HL-60 (cell line): Measurements from ENCODE around the gene DAGLB.

Source experiments
- DNase-seq, 2 experiments: peaks; one replicate each; pipeline ENCODE4 v3.0.0-alpha.2; 2010 to 2020; ENCODE audit warnings: low read depth in 1 of 2, low spot score in 1 of 2
- H3K27ac ChIP-seq: fragments of 250-450 bp; sonication (Bioruptor Pico); replicated peaks from 2 replicates; pipeline ENCODE4 v1.5.1; 2020; ENCODE audit warnings: mild to moderate bottlenecking, moderate library complexity
- H3K27me3 ChIP-seq: fragments of 250-450 bp; sonication (Bioruptor Pico); 2 replicates; pipeline ENCODE4 v1.5.1; 2021; ENCODE audit warnings: mild to moderate bottlenecking, moderate library complexity; ENCODE audit not compliant: insufficient read depth, poor library complexity, severe bottlenecking
- H3K4me3 ChIP-seq: replicated peaks from 2 replicates; pipeline ENCODE4 v1.5.1; 2011; ENCODE audit warnings: mild to moderate bottlenecking, control low read depth, low read length; ENCODE audit not compliant: insufficient read depth
- CTCF ChIP-seq: IDR thresholded peaks from one replicate; pipeline ENCODE4 v1.5.1; 2011; ENCODE audit warnings: low read length, control low read depth, inconsistent platforms; ENCODE audit not compliant: insufficient read depth
- GABPA ChIP-seq: IDR thresholded peaks from 2 replicates; pipeline ENCODE4 v1.6.1; 2012; ENCODE audit warnings: low read depth
- POLR2AphosphoS5 ChIP-seq: IDR thresholded peaks from 2 replicates; pipeline ENCODE4 v1.6.1; 2012; ENCODE audit warnings: low read depth
- REST ChIP-seq: IDR thresholded peaks from 2 replicates; pipeline ENCODE4 v1.6.1; 2012; ENCODE audit warnings: low read depth; ENCODE audit not compliant: insufficient replicate concordance
- SPI1 ChIP-seq: IDR thresholded peaks from 2 replicates; pipeline ENCODE4 v1.6.1; 2012; ENCODE audit warnings: low read depth, mild to moderate bottlenecking, borderline replicate concordance
- long read RNA-seq: library from polyadenylated mRNA; unstranded; transcript quantifications from one replicate; pipeline ENCODE4 v2.0.0, GENCODE V29; 2020

The DAGLB gene
- long read RNA-seq, transcript DAGLB-201 (15 exons, 2,897 nt), result major isoform, 343 of 444 reads
- long read RNA-seq, partial matches to known transcripts, result 23 of 444 reads
- long read RNA-seq, other reads (novel, unspliced or antisense), result 74 of 444 reads

GRCh38 chr7:6447581-6448199, at the start of gene DAGLB:
DAGLB (minus strand) TSS chr7:6447954; CDS start chr7:6447842, 112 bp downstream.
- DNase-seq, result peak; percentile 87 to 91
- Histone ChIP-seq H3K4me3 (peak within 1 kb of the TSS; percentile 90), H3K27ac (peak within 1 kb of the TSS; percentile 91), H3K27me3 (no peaks in the 10 kb centered on the region)
- no peak for TF ChIP-seq SPI1
- TF ChIP-seq GABPA, result no peak
- peak; percentile 80 for TF ChIP-seq POLR2AphosphoS5
- no peak for TF ChIP-seq REST
- TF ChIP-seq CTCF, result no peak

GRCh38 chr7:6497637-6497905, 49.8 kb upstream of the DAGLB start:
- no peaks in the 10 kb centered on the region for H3K27me3 ChIP-seq
- H3K27ac ChIP-seq, result no peak overlapping the region
- no peak for TF ChIP-seq SPI1
- no peak for TF ChIP-seq POLR2AphosphoS5
- TF ChIP-seq CTCF, result no peak
- no peak for TF ChIP-seq REST
- no peak for TF ChIP-seq GABPA
- H3K4me3 ChIP-seq, result no peak overlapping the region
- DNase-seq, result no peak

GRCh38 chr7:6496842-6497636, 49.3 kb upstream of the DAGLB start:
- TF ChIP-seq REST (no peak), CTCF (no peak), SPI1 (no peak), GABPA (no peak), POLR2AphosphoS5 (no peak)
- no peak overlapping the region for H3K27ac ChIP-seq
- DNase-seq, result no peak

More at GRCh38 chr7:6496842-6497636, 49.3 kb upstream of the DAGLB start:
- H3K4me3 ChIP-seq, result no peak overlapping the region
- H3K27me3 ChIP-seq, result no peaks in the 10 kb centered on the region
